OCI-LY3 (cell line): ENCODE results near the gene PAPOLG.
"Not testable (repeated sequence)": the region's sequence is repeated elsewhere in the genome, so short reads cannot be mapped to it uniquely, and the experiment has no call there.

Experiments
- H2AFZ ChIP-seq: fragments of 200-600, 300-600 bp; shearing (Covaris generic); 2 replicates; pipeline ENCODE4 v1.6.0; 2014; ENCODE audit warnings: antibody characterized with exemption, low read depth, low read length
- H3K27ac ChIP-seq: fragments of 200-600, 300-600 bp; sonication (generic); 2 replicates; pipeline ENCODE4 v1.5.1; 2014; ENCODE audit warnings: mild to moderate bottlenecking, low read length, moderate library complexity, mixed read lengths
- H3K27me3 ChIP-seq: fragments of 200-600, 300-600 bp; sonication (generic); 2 replicates; pipeline ENCODE4 v1.6.1; 2014; ENCODE audit warnings: low read depth, low read length, mixed read lengths
- H3K36me3 ChIP-seq: fragments of 200-600, 300-600 bp; sonication (generic); replicated peaks from 2 replicates; pipeline ENCODE3; 2014; ENCODE audit warnings: low read depth, low read length, mixed read lengths
- H3K4me1 ChIP-seq: fragments of 300-600, 200-600 bp; sonication (generic); 2 replicates; pipeline ENCODE4 v1.6.1; 2014; ENCODE audit warnings: low read length, mixed read lengths
- H3K4me2 ChIP-seq: fragments of 200-600, 300-600 bp; sonication (generic); 2 replicates; pipeline ENCODE4 v1.6.1; 2014; ENCODE audit warnings: low read length, mixed read lengths
- H3K4me3 ChIP-seq: fragments of 300-600, 200-600 bp; sonication (generic); 2 replicates; pipeline ENCODE4 v1.5.1; 2014; ENCODE audit warnings: antibody characterized with exemption, mild to moderate bottlenecking, low read length, moderate library complexity
- H3K79me2 ChIP-seq: fragments of 300-600, 200-600 bp; shearing (Covaris generic); 2 replicates; pipeline ENCODE4 v1.6.1; 2014; ENCODE audit warnings: mild to moderate bottlenecking, low read length, mixed read lengths
- H3K9ac ChIP-seq: fragments of 300-600, 200-600 bp; shearing (Covaris generic); 2 replicates; pipeline ENCODE4 v1.6.0; 2014; ENCODE audit warnings: mild to moderate bottlenecking, low read length, moderate library complexity
- H3K9me3 ChIP-seq: fragments of 200-600, 300-600 bp; shearing (Covaris generic); 2 replicates; pipeline ENCODE4 v1.6.1; 2014; ENCODE audit warnings: low read length, mixed read lengths; ENCODE audit not compliant: insufficient read depth
- H4K20me1 ChIP-seq: fragments of 200-600, 300-600 bp; sonication (generic); 2 replicates; pipeline ENCODE4 v1.6.1; 2016; ENCODE audit warnings: low read length, mixed read lengths; ENCODE audit not compliant: insufficient read depth
- CTCF ChIP-seq: fragments of 200-600, 300-600 bp; sonication (generic); IDR thresholded peaks from 2 replicates; pipeline ENCODE4 v1.5.1; 2014; ENCODE audit warnings: antibody characterized with exemption, low read length, low read depth
- EZH2phosphoT487 ChIP-seq: fragments of 200-600 bp; shearing (Covaris generic); IDR thresholded peaks from 2 replicates; pipeline ENCODE4 v1.6.1; 2018; ENCODE audit warnings: antibody characterized with exemption, mixed run types, low read depth

Gene PAPOLG

GRCh38 chr2:60826111-60826510, 70.0 kb downstream of the PAPOLG start:
- Histone ChIP-seq H3K9me3 (no peaks in the 10 kb centered on the region), H3K4me1 (peaks cover 18% of the 10 kb centered on the region), H3K9ac (no peak overlapping the region), H3K4me3 (no peak overlapping the region), H2AFZ (no peak overlapping the region), H3K27me3 (no peaks in the 10 kb centered on the region), H3K27ac (no peak overlapping the region), H3K36me3 (no peaks in the 10 kb centered on the region), H3K4me2 (no peak overlapping the region), H3K79me2 (no peaks in the 10 kb centered on the region), H4K20me1 (no peaks in the 10 kb centered on the region)
- TF ChIP-seq EZH2phosphoT487 (no peak), CTCF (no peak)

- peaks cover 14% of the 10 kb centered on the region for H3K4me1 ChIP-seq
- H2AFZ ChIP-seq, H3K27ac ChIP-seq, H3K4me2 ChIP-seq, H3K36me3 ChIP-seq, H3K4me3 ChIP-seq, H3K9ac ChIP-seq, H3K9me3 ChIP-seq, H3K27me3 ChIP-seq, H3K79me2 ChIP-seq, H4K20me1 ChIP-seq: not testable (repeated sequence)
Observed at GRCh38 chr2:60826860-60827259, 70.8 kb downstream of the PAPOLG start.

- no peaks in the 10 kb centered on the region for H4K20me1 ChIP-seq
- H3K9me3 ChIP-seq: no peaks in the 10 kb centered on the region
- H3K4me3 ChIP-seq: no peak overlapping the region
- H3K4me2 ChIP-seq: no peak overlapping the region
- TF ChIP-seq EZH2phosphoT487: no peak
- no peak for TF ChIP-seq CTCF
- H2AFZ ChIP-seq: no peak overlapping the region
- no peak overlapping the region for H3K27ac ChIP-seq
- no peaks in the 10 kb centered on the region for H3K27me3 ChIP-seq
- H3K4me1 ChIP-seq: peaks cover 11% of the 10 kb centered on the region
- H3K36me3 ChIP-seq: no peaks in the 10 kb centered on the region
- no peak overlapping the region for H3K9ac ChIP-seq
- no peaks in the 10 kb centered on the region for H3K79me2 ChIP-seq
Observed at GRCh38 chr2:60827369-60827768, 71.3 kb downstream of the PAPOLG start.

- Histone ChIP-seq H3K4me3 (no peak overlapping the region), H2AFZ (no peak overlapping the region), H3K4me2 (no peak overlapping the region), H3K9ac (no peak overlapping the region), H3K27me3 (no peaks in the 10 kb centered on the region), H3K36me3 (no peaks in the 10 kb centered on the region), H3K79me2 (no peaks in the 10 kb centered on the region), H3K9me3 (no peaks in the 10 kb centered on the region), H3K4me1 (peaks cover 37% of the 10 kb centered on the region), H4K20me1 (no peaks in the 10 kb centered on the region), H3K27ac (no peak overlapping the region)
- TF ChIP-seq CTCF: no peak
- TF ChIP-seq EZH2phosphoT487: no peak
Observed at GRCh38 chr2:60830991-60831390, 74.9 kb downstream of the PAPOLG start.

- peaks cover 43% of the 10 kb centered on the region for H3K4me1 ChIP-seq
- H3K27ac ChIP-seq: no peak overlapping the region
- no peaks in the 10 kb centered on the region for H3K36me3 ChIP-seq
- H3K9me3 ChIP-seq: no peaks in the 10 kb centered on the region
- TF ChIP-seq CTCF (no peak), EZH2phosphoT487 (no peak)
- no peak overlapping the region for H3K4me3 ChIP-seq
- no peak overlapping the region for H2AFZ ChIP-seq
- no peak overlapping the region for H3K9ac ChIP-seq
- H3K4me2 ChIP-seq: no peak overlapping the region
- no peaks in the 10 kb centered on the region for H3K79me2 ChIP-seq
- no peaks in the 10 kb centered on the region for H4K20me1 ChIP-seq
- no peaks in the 10 kb centered on the region for H3K27me3 ChIP-seq
Observed at GRCh38 chr2:60831921-60832320, 75.9 kb downstream of the PAPOLG start.
